ENCODE measurements around the gene RFTN1.

The RFTN1 gene

DNA sequence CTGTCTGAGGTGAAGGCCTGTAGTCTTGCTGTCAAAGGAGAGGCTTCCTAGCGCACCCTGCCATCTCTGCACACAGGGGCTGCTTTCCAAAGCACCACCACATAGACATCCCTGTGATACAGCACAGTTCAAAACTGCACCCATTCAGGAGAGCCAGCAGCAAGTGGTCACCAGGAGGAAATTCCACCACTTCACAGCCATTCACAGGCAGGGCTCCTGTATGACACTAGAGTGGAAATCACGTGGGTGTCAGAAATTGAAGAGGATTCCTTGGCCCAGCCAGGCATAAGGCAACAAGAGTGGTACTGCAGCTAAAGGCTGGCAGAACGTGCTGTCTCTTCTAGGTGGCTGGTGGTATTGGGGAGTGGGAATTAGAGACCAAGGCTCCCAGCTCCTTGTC, 102.8 kb downstream of the RFTN1 start:
- Mint-ChIP-seq H3K4me3 (no peak overlapping the region), H3K36me3 (ENCODE audit: low read depth) (peaks cover 21% of the 10 kb centered on the region), H3K27ac (no peak overlapping the region), H3K4me1 (ENCODE audit: low read depth) (peaks cover 12% of the 10 kb centered on the region), H3K27me3 (ENCODE audit: low read depth) (no peaks in the 10 kb centered on the region), H3K9me3 (no peaks in the 10 kb centered on the region)
- DNase-seq (ENCODE audit: low spot score) = no peak

DNA sequence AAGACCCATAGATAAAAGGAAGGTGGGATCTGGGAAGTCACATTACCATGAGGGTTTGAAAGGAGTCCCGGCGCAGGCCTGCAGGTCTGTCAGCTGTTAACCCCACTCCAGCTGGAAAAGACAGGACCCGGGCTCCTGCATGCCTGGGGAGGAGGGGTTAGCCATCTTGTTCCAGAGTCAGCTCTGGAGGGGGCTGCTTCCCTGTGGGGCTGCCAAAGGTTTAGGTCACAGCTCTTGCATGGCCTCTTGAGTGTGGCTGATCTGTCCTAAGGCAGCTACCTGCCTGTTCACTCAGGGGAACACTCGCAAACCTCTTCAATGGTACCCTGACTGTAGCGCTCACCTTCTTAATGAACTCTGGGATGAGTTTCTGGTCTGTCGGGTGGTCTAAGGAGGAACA, 104.5 kb downstream of the RFTN1 start:
- peaks cover 21% of the 10 kb centered on the region for H3K36me3 Mint-ChIP-seq (ENCODE audit: low read depth)
- no peak overlapping the region for H3K27ac Mint-ChIP-seq
- H3K9me3 Mint-ChIP-seq = no peaks in the 10 kb centered on the region
- H3K4me1 Mint-ChIP-seq (ENCODE audit: low read depth) = peaks cover 6% of the 10 kb centered on the region
- DNase-seq (ENCODE audit: low spot score) = no peak
- no peak overlapping the region for H3K4me3 Mint-ChIP-seq
- no peaks in the 10 kb centered on the region for H3K27me3 Mint-ChIP-seq (ENCODE audit: low read depth)

DNA sequence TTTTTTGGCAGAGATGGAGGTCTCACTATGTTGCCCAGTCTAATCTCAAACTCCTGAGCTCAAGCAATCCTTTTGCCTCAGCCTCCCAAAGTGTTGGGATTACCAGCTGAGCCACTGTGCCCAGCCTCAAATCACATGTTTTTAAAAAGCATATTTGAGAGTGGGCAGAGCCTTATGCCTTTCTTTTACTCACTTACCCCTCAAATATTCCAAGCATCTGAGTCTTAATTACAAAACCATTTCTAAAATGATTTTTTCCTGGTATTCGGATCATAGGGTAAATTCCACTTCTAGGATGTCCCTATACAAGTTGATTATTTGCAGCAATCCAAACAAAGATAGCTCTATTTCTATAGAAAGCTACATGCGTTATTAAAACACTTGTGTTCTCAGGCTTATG, 106.1 kb downstream of the RFTN1 start:
- no peak for DNase-seq (ENCODE audit: low spot score)
- no peaks in the 10 kb centered on the region for H3K27me3 Mint-ChIP-seq (ENCODE audit: low read depth)
- peaks cover 22% of the 10 kb centered on the region for H3K36me3 Mint-ChIP-seq (ENCODE audit: low read depth)
- H3K27ac Mint-ChIP-seq = no peak overlapping the region
- H3K4me3 Mint-ChIP-seq = no peak overlapping the region
- no peaks in the 10 kb centered on the region for H3K9me3 Mint-ChIP-seq
- H3K4me1 Mint-ChIP-seq (ENCODE audit: low read depth) = peaks cover 3% of the 10 kb centered on the region

DNA sequence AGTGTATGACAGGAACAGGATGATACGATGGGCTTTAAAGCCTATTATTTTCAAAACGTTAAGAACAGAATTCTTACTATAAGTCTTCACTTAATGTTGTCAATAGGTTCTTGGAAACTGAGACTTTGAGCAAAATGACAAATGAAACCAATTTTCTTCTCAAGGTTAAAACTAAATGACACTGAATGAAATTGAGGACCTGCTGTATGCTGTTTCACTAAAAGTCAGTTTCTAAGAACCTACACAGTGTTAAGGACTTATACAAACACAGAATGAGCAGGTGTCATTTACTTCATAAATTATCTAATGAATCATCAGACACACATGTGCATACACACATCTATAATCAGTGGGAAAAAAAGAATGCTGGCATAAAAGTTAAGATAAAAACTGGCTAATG, 106.9 kb downstream of the RFTN1 start:
- DNase-seq (ENCODE audit: low spot score) = no peak
- Mint-ChIP-seq H3K27me3 (ENCODE audit: low read depth) (no peaks in the 10 kb centered on the region), H3K4me1 (ENCODE audit: low read depth) (peaks cover 9% of the 10 kb centered on the region), H3K36me3 (ENCODE audit: low read depth) (peaks cover 28% of the 10 kb centered on the region), H3K4me3 (no peak overlapping the region), H3K9me3 (no peaks in the 10 kb centered on the region), H3K27ac (no peak overlapping the region)

DNA sequence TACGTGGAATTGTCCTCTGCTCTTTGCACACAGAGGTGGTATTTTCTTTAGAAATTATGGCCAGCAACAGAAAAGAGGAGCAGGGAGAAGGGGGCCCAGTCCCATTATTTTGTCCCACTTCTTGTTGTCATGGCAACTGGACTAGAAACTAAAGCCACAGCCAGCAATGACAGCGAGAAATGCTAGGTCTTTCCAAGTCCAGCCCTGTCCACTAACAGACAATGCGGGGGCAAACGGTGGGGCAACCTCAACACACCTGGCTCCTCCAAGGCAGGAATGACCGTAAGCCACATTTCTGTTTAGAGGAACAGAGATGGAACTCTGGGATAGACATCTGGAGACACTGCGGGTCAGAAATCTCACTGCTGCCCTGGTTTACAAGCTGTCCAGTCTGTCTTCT, 107.3 kb downstream of the RFTN1 start:
- Mint-ChIP-seq H3K9me3 (no peaks in the 10 kb centered on the region), H3K27me3 (ENCODE audit: low read depth) (no peaks in the 10 kb centered on the region), H3K4me1 (ENCODE audit: low read depth) (peaks cover 7% of the 10 kb centered on the region), H3K27ac (no peak overlapping the region), H3K4me3 (no peak overlapping the region), H3K36me3 (ENCODE audit: low read depth) (peaks cover 31% of the 10 kb centered on the region)
- DNase-seq (ENCODE audit: low spot score) = no peak

DNA sequence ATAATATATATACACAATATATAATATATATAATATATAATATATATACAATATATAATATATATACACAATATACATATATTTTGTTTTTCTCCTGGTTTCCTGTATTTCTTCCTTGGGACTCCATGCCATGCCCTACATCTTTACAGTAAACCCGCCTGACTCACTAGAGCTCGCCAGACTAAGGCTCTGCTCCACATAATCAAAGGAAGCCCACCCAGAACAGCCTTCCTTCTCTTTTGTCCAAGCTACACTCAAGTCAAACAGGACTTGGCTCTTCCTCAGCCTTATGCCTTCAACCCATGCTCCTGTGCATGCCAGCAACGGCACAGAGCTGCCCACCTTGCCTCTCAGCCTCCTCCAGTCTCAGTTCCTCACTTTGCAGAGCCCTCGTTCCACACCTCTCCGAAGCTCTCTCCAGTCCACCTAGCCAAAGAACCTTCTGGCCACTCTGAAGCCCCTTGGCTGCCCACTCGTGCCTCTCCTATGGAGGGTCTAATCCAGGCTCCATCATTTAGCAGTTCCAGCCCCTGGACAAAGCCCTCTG, 109.1 kb downstream of the RFTN1 start:
- Mint-ChIP-seq H3K4me1 (ENCODE audit: low read depth) (peaks cover 16% of the 10 kb centered on the region), H3K27ac (no peak overlapping the region), H3K9me3 (no peaks in the 10 kb centered on the region)

DNA sequence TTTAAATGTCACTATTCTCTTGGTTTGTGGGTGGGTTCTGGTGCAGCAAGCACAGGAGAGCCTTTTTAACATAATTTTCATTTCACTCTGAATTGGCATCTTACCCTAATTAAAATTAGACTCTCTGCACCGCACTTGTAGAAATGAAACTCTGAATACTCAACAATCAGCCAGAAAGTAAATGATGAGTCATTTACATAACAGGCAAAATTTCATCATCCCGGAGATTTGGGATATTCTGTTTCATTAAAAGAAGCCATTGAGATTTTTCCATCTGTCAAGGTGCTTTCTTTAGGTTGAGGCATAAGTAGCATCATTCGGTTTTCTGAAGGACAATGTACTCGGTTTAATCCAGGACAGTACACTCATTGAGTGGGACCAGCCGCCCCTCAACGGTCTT, 111.0 kb downstream of the RFTN1 start:
- no peak for DNase-seq (ENCODE audit: low spot score)
- peaks cover 32% of the 10 kb centered on the region for H3K36me3 Mint-ChIP-seq (ENCODE audit: low read depth)
- peaks cover 15% of the 10 kb centered on the region for H3K4me1 Mint-ChIP-seq (ENCODE audit: low read depth)
- H3K27me3 Mint-ChIP-seq (ENCODE audit: low read depth) = no peaks in the 10 kb centered on the region
- no peak overlapping the region for H3K4me3 Mint-ChIP-seq
- H3K9me3 Mint-ChIP-seq = no peaks in the 10 kb centered on the region
- H3K27ac Mint-ChIP-seq = no peak overlapping the region

More for the DNA sequence above, 109.1 kb downstream of the RFTN1 start:
- no peak for DNase-seq (ENCODE audit: low spot score)
- peaks cover 33% of the 10 kb centered on the region for H3K36me3 Mint-ChIP-seq (ENCODE audit: low read depth)
- H3K27me3 Mint-ChIP-seq (ENCODE audit: low read depth) = no peaks in the 10 kb centered on the region
- no peak overlapping the region for H3K4me3 Mint-ChIP-seq

DNA sequence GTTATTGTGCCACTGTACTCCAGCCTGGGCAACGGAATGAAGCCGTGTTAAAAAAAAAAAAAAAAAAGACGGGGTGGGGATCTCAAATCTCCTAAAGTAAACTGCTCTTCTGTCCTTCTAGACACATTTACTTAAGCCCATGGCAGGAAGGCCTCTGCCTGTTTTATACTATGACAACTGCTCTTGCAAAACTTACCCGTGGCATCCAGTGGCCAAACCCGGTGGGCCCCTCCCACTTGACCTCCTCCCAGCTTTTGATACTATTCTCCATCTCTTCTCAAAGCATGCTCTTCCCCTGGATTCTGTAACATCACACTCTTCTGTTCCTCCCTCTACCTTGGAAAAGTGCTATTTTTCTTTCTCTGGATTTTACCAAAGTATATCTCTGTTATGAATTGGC, 112.2 kb downstream of the RFTN1 start:
- H3K27ac Mint-ChIP-seq = no peak overlapping the region
- H3K27me3 Mint-ChIP-seq (ENCODE audit: low read depth) = no peaks in the 10 kb centered on the region
- H3K36me3 Mint-ChIP-seq (ENCODE audit: low read depth) = peaks cover 40% of the 10 kb centered on the region
- H3K4me1 Mint-ChIP-seq (ENCODE audit: low read depth) = peaks cover 15% of the 10 kb centered on the region
- H3K4me3 Mint-ChIP-seq = no peak overlapping the region
- no peak for DNase-seq (ENCODE audit: low spot score)
- no peaks in the 10 kb centered on the region for H3K9me3 Mint-ChIP-seq

DNA sequence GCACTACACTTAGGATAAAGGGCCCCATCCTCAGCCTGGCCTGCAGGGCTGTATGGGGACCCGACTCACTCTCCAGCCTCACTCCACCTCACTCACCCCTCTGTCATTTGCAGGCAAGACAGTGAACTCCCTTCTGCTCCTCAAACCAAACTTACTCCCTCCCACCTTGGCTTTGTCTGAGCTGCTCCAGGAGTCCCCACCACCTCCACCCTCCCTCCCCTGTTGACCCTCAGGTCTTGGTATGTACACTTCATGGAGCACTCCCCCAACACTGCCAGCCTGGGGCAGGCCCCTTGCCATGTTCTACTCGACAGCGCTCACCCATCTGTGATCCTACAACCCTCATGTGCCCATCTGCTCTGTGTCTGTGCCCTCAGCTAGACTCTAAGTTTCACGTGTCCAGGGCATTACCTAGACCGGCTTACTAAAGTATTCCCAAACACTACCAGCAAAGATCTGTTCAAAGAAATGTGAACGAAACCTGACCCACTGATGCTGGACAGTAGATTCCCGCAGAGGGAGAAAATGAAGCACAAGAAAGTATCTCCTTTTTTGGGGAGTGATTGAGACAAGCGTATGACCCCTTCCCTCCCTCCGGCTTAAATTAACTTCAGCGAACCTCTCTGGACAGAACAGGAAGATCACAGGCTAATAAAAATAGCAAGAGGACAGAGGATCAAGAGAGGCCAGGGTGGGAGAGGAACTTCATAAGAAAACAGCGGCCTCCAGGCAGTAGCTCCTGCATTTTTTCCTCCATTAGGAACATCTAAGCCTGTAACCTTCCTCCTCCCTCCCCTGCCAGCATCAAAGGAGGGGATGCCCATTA, 113.2 kb downstream of the RFTN1 start:
- Mint-ChIP-seq H3K27ac (no peak overlapping the region), H3K4me1 (ENCODE audit: low read depth) (peaks cover 15% of the 10 kb centered on the region), H3K27me3 (ENCODE audit: low read depth) (no peaks in the 10 kb centered on the region), H3K9me3 (no peaks in the 10 kb centered on the region), H3K36me3 (ENCODE audit: low read depth) (peaks cover 40% of the 10 kb centered on the region), H3K4me3 (no peak overlapping the region)
- no peak for DNase-seq (ENCODE audit: low spot score)

DNA sequence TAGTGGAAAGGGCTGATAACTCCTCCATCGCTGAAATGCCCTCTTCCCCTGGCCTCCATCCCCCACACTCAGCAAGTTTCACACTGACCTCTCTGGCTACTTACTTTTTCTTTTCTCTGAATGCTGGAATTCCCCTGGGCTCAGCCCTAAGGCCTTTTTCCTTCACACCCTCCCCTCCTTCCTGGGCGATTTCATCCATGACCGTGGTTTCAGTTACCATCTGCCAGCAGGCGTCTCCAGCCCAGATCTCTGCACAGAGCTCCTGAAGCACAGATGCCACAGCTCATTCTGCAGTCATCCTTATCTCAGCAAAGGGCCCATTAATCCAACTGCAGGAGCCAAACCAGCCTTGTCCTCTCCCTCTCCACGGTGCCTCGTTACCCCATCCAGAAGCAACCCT, 114.0 kb downstream of the RFTN1 start:
- no peak for DNase-seq (ENCODE audit: low spot score)
- Mint-ChIP-seq H3K4me1 (ENCODE audit: low read depth) (peaks cover 15% of the 10 kb centered on the region), H3K9me3 (peaks cover 3% of the 10 kb centered on the region), H3K36me3 (ENCODE audit: low read depth) (peaks cover 42% of the 10 kb centered on the region), H3K27me3 (ENCODE audit: low read depth) (no peaks in the 10 kb centered on the region), H3K4me3 (no peak overlapping the region), H3K27ac (no peak overlapping the region)

DNA sequence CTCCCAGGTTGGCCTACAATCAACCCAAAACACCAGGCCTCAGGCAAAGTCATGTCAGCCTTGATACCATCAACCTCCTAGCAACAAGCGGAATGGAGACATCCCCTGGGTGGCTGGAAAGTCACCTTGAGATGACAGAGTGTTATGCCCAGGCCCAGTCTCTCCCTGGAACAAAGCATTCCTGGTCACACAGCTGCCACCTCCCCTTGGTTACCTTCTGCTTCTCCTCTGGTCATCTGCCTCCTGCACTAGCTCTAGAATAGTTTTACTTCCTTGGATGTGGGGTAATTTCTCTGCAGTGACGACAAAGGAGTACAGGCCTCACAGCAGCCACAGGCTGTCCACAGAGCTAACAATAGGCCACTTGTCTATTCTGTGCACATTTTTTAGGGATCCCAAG, 114.9 kb downstream of the RFTN1 start:
- Mint-ChIP-seq H3K27ac (no peak overlapping the region), H3K4me3 (no peak overlapping the region), H3K4me1 (ENCODE audit: low read depth) (peaks cover 15% of the 10 kb centered on the region), H3K9me3 (peaks cover 6% of the 10 kb centered on the region), H3K27me3 (ENCODE audit: low read depth) (no peaks in the 10 kb centered on the region), H3K36me3 (ENCODE audit: low read depth) (peaks cover 44% of the 10 kb centered on the region)
- no peak for DNase-seq (ENCODE audit: low spot score)

DNA sequence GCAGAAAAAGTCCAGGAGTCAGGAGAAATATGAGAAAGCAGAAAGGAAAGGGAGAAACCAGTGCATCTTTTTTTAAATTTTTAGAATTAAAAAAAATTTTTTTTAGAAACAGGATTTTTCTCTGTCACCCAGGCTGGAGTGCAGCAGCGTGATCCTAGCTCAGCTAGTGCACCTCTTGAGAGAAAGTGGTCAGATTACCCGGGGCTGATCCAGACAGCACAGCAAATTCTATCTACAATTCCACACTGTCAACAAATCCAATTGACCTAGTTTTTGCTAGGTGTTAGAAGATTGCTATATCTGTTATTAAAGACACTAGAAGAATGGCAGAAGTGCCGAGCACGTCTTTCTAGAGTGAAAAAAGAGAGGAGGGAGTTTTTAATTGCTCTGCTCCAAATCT, 117.3 kb downstream of the RFTN1 start:
- peaks cover 10% of the 10 kb centered on the region for H3K4me1 Mint-ChIP-seq (ENCODE audit: low read depth)
- H3K27ac Mint-ChIP-seq = no peak overlapping the region
- H3K9me3 Mint-ChIP-seq = peaks cover 16% of the 10 kb centered on the region
- H3K27me3 Mint-ChIP-seq (ENCODE audit: low read depth) = no peaks in the 10 kb centered on the region
- H3K36me3 Mint-ChIP-seq (ENCODE audit: low read depth) = peaks cover 46% of the 10 kb centered on the region
- no peak overlapping the region for H3K4me3 Mint-ChIP-seq
- no peak for DNase-seq (ENCODE audit: low spot score)

DNA sequence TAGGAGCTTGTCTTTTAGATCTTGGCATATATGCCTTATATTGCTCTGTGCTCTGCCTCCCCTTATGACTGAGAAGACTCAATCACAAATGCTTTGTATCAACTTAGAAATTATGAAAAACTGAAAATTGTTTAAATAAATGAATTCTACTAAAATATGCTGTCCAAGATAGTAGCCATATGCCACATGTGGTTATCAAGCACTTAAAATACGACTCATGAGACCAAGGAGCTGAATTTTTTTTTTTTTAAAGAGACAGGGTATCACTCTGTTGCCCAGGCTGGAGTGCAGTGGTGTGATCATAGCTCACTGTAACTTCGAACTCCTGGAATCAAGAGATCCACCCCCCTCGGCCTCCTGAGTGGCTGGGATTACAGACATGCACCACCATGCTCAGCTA, 118.3 kb downstream of the RFTN1 start:
- Mint-ChIP-seq H3K27me3 (ENCODE audit: low read depth) (no peaks in the 10 kb centered on the region), H3K36me3 (ENCODE audit: low read depth) (peaks cover 50% of the 10 kb centered on the region), H3K4me1 (ENCODE audit: low read depth) (peaks cover 9% of the 10 kb centered on the region), H3K4me3 (no peak overlapping the region), H3K9me3 (peaks cover 16% of the 10 kb centered on the region), H3K27ac (no peak overlapping the region)
- no peak for DNase-seq (ENCODE audit: low spot score)

DNA sequence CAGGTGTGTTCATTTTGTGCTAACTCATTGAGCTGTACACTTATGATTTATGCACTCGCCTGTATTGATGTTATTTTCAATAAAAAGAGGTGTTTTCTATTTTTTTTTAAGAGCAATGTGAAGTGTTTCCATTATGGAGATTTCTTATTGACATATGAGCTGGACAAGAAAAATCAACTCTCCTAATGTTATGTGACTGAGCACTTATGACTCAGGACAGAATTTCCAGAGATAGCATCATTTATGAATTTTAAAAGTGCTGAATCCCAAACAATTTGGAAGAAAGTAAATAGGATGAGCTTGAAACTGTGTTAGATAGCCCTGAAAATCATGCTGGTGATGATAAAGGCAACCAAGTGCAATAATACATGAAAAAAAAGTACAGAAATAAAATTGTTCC, 118.9 kb downstream of the RFTN1 start:
- Mint-ChIP-seq H3K4me1 (ENCODE audit: low read depth) (peaks cover 5% of the 10 kb centered on the region), H3K27me3 (ENCODE audit: low read depth) (no peaks in the 10 kb centered on the region), H3K36me3 (ENCODE audit: low read depth) (peaks cover 54% of the 10 kb centered on the region), H3K9me3 (peaks cover 16% of the 10 kb centered on the region), H3K4me3 (no peak overlapping the region), H3K27ac (no peak overlapping the region)
- no peak for DNase-seq (ENCODE audit: low spot score)

DNA sequence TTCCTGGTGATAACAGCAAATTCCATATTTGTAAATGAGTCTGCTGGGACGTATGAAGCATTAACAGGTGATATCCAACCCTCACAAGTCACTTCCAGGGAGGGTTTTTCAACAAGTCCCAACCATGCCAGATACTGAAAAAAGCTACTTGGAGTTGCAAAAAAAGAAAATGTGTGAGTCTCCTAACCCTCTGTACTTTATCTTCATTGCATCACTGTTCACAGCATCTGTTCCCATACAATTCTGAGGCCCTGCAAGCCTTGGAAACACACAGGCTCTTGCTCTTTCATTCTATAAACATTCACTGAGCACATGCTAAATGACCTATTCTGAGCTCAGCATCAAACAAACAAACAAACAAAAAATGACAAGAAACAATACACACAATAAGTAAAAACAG, 120.8 kb downstream of the RFTN1 start:
- H3K27ac Mint-ChIP-seq = no peak overlapping the region
- peaks cover 9% of the 10 kb centered on the region for H3K4me1 Mint-ChIP-seq (ENCODE audit: low read depth)
- no peaks in the 10 kb centered on the region for H3K27me3 Mint-ChIP-seq (ENCODE audit: low read depth)

More for the DNA sequence above, 120.8 kb downstream of the RFTN1 start:
- H3K4me3 Mint-ChIP-seq = no peak overlapping the region
- DNase-seq (ENCODE audit: low spot score) = no peak
- peaks cover 16% of the 10 kb centered on the region for H3K9me3 Mint-ChIP-seq
- peaks cover 58% of the 10 kb centered on the region for H3K36me3 Mint-ChIP-seq (ENCODE audit: low read depth)

All from T-helper 2 cell treated with Interferon-gamma antibody and Interleukin-4, amounts not matched to agents 5 μg/mL and 100 μg/mL, for 36 hours (primary cell).